Ishikawa (cell line): Measurements from ENCODE around the gene CCT2.

Experiments used
- CEBPB ChIP-seq: IDR thresholded peaks from 2 replicates; pipeline ENCODE4 v1.6.1; 2012
- EGR1 ChIP-seq: IDR thresholded peaks from 2 replicates; pipeline ENCODE4 v1.6.1; 2012
- EP300 ChIP-seq: IDR thresholded peaks from 2 replicates; pipeline ENCODE4 v1.6.1; 2012; ENCODE audit warnings: borderline replicate concordance
- TAF1 ChIP-seq: IDR thresholded peaks from 2 replicates; pipeline ENCODE4 v1.6.1; 2012; ENCODE audit warnings: low read depth, mild to moderate bottlenecking
- TCF12 ChIP-seq: IDR thresholded peaks from 2 replicates; pipeline ENCODE4 v1.6.1; 2012; ENCODE audit warnings: low read depth
- YY1 ChIP-seq: IDR thresholded peaks from 2 replicates; pipeline ENCODE4 v1.6.1; 2012; ENCODE audit warnings: low read depth
- TF ChIP-seq, protein P1 (sequence below): IDR thresholded peaks from 2 replicates; pipeline ENCODE4 v1.6.1; 2012
- TF ChIP-seq, protein P2 (sequence below): IDR thresholded peaks from 2 replicates; pipeline ENCODE4 v1.6.1; 2012; ENCODE audit warnings: low read depth, mild to moderate bottlenecking

DNA sequence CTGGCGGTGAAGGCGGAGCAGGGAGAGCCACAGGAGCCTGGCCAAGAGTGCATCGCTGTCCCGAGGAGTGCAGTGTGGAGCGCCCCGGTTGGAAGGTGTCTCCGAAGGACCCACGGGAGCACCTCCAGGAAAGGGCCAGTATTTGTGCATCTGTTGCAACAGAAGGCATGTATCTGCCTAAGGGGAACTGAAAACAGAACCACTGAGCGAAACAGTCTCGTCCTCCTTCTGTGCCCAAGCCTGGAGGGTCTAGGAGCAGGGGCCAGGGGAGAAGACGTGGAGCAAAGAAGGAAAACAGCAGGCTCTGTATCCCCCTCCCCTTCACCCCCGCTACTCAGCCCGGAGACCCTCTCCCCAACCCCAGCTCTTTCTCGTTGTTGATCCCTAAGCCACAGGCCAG lies 30.8 kb downstream of the CCT2 start:
- TF ChIP-seq YY1 (no peak), CEBPB (no peak), TAF1 (no peak), EGR1 (no peak), TCF12 (no peak), EP300 (no peak)
- TF ChIP-seq, protein P1, sequence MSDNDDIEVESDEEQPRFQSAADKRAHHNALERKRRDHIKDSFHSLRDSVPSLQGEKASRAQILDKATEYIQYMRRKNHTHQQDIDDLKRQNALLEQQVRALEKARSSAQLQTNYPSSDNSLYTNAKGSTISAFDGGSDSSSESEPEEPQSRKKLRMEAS = no peak
- TF ChIP-seq, protein P2, sequence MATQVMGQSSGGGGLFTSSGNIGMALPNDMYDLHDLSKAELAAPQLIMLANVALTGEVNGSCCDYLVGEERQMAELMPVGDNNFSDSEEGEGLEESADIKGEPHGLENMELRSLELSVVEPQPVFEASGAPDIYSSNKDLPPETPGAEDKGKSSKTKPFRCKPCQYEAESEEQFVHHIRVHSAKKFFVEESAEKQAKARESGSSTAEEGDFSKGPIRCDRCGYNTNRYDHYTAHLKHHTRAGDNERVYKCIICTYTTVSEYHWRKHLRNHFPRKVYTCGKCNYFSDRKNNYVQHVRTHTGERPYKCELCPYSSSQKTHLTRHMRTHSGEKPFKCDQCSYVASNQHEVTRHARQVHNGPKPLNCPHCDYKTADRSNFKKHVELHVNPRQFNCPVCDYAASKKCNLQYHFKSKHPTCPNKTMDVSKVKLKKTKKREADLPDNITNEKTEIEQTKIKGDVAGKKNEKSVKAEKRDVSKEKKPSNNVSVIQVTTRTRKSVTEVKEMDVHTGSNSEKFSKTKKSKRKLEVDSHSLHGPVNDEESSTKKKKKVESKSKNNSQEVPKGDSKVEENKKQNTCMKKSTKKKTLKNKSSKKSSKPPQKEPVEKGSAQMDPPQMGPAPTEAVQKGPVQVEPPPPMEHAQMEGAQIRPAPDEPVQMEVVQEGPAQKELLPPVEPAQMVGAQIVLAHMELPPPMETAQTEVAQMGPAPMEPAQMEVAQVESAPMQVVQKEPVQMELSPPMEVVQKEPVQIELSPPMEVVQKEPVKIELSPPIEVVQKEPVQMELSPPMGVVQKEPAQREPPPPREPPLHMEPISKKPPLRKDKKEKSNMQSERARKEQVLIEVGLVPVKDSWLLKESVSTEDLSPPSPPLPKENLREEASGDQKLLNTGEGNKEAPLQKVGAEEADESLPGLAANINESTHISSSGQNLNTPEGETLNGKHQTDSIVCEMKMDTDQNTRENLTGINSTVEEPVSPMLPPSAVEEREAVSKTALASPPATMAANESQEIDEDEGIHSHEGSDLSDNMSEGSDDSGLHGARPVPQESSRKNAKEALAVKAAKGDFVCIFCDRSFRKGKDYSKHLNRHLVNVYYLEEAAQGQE = no peak
